NCI-H524 (cell line): ENCODE measurements around the gene SRRM3.
"Not testable (repeated sequence)": the region's sequence is repeated elsewhere in the genome, so short reads cannot be mapped to it uniquely, and the experiment has no call there.

ENCODE experiments used
- DNase-seq, 2 experiments: peaks; one replicate each; lab custom pipeline; 2025; lab: John Stamatoyannopoulos, UW

Gene SRRM3

GRCh38 chr7:76201732-76202665 lies at the start of gene SRRM3:
Gene SRRM3, plus strand, starts transcription at chr7:76201896. Its CDS starts 33,171 bp downstream, at chr7:76235067.
- DNase-seq, result peak; percentile 54 to 88

GRCh38 chr7:76151932-76152331 lies 49.8 kb upstream of the SRRM3 start:
- no peak for DNase-seq

GRCh38 chr7:76153571-76154230 lies 48.0 kb upstream of the SRRM3 start:
- DNase-seq, result not testable (repeated sequence)

- no peak for DNase-seq
Observed at GRCh38 chr7:76155938-76156337, 45.8 kb upstream of the SRRM3 start.

- DNase-seq, result not testable (repeated sequence)
Observed at GRCh38 chr7:76156992-76157685, 44.6 kb upstream of the SRRM3 start.

- not testable (repeated sequence) for DNase-seq
Observed at GRCh38 chr7:76158416-76158815, 43.3 kb upstream of the SRRM3 start.

- DNase-seq, result not testable (repeated sequence)
Observed at GRCh38 chr7:76162416-76163170, 39.1 kb upstream of the SRRM3 start.

- not testable (repeated sequence) for DNase-seq
Observed at GRCh38 chr7:76163812-76164211, 37.9 kb upstream of the SRRM3 start.

GRCh38 chr7:76165106-76165972 lies 36.4 kb upstream of the SRRM3 start:
- DNase-seq, result no peak

GRCh38 chr7:76165973-76166403 lies 35.7 kb upstream of the SRRM3 start:
- no peak for DNase-seq

GRCh38 chr7:76166404-76167255 lies 35.1 kb upstream of the SRRM3 start:
- DNase-seq, result peak; percentile 89 to 93

GRCh38 chr7:76173566-76174205 lies 28.0 kb upstream of the SRRM3 start:
- no peak for DNase-seq

GRCh38 chr7:76176951-76177350 lies 24.7 kb upstream of the SRRM3 start:
- DNase-seq, result not testable (repeated sequence)

GRCh38 chr7:76179686-76180085 lies 22.0 kb upstream of the SRRM3 start:
- DNase-seq, result no peak

- no peak for DNase-seq
Observed at GRCh38 chr7:76182225-76182960, 19.3 kb upstream of the SRRM3 start.

- peak in 1 of 2 experiments; percentile 4 for DNase-seq
Observed at GRCh38 chr7:76185187-76185896, 16.4 kb upstream of the SRRM3 start.

GRCh38 chr7:76187272-76187671 lies 14.4 kb upstream of the SRRM3 start:
- DNase-seq, result no peak

- no peak for DNase-seq
Observed at GRCh38 chr7:76189276-76189675, 12.4 kb upstream of the SRRM3 start.
